H54 (cell line): Measurements from ENCODE around the gene FRZB.

Source experiments
- DNase-seq: peaks from one replicate; pipeline ENCODE4 v3.0.0; 2011; ENCODE audit warnings: low spot score, mixed read lengths; ENCODE audit not compliant: insufficient read length
- FAIRE-seq: peaks from 3 replicates; lab custom pipeline; 2011; peaks lifted over from hg19 to GRCh38; lab: Jason Lieb, UNC
- POLR2A ChIP-seq: IDR thresholded peaks from 2 replicates; pipeline ENCODE4 v1.6.1; 2011; ENCODE audit warnings: low read depth, mild to moderate bottlenecking, low read length

The FRZB gene

GRCh38 chr2:182818925-182819324 is 47.5 kb downstream of the FRZB start:
- DNase-seq = no peak

GRCh38 chr2:182818501-182818900 is 47.9 kb downstream of the FRZB start:
- no peak for TF ChIP-seq POLR2A
- FAIRE-seq = peak; percentile 71
- no peak for DNase-seq

More at GRCh38 chr2:182818925-182819324, 47.5 kb downstream of the FRZB start:
- TF ChIP-seq POLR2A = no peak
- no peak for FAIRE-seq

- no peak for TF ChIP-seq POLR2A
- no peak for DNase-seq
- FAIRE-seq = no peak
Observed at GRCh38 chr2:182817558-182817957, 48.9 kb downstream of the FRZB start.

- DNase-seq (no peak), FAIRE-seq (no peak)
- no peak for TF ChIP-seq POLR2A
Observed at GRCh38 chr2:182816866-182817265, 49.6 kb downstream of the FRZB start.

GRCh38 chr2:182814804-182815203 is 51.6 kb downstream of the FRZB start:
- no peak for TF ChIP-seq POLR2A
- no peak for DNase-seq
- no peak for FAIRE-seq

GRCh38 chr2:182814380-182814779 is 52.1 kb downstream of the FRZB start:
- TF ChIP-seq POLR2A = no peak
- DNase-seq (no peak), FAIRE-seq (no peak)

GRCh38 chr2:182810087-182810486 is 56.4 kb downstream of the FRZB start:
- TF ChIP-seq POLR2A = no peak
- FAIRE-seq (no peak), DNase-seq (no peak)

GRCh38 chr2:182807319-182807718 is 59.1 kb downstream of the FRZB start:
- DNase-seq (no peak), FAIRE-seq (no peak)
- no peak for TF ChIP-seq POLR2A

- no peak for TF ChIP-seq POLR2A
- FAIRE-seq = no peak
- no peak for DNase-seq
Observed at GRCh38 chr2:182804128-182804527, 62.3 kb downstream of the FRZB start.

- TF ChIP-seq POLR2A = no peak
- FAIRE-seq = no peak
- DNase-seq = no peak
Observed at GRCh38 chr2:182798736-182799135, 67.7 kb downstream of the FRZB start.

GRCh38 chr2:182792441-182792840 is 74.0 kb downstream of the FRZB start:
- FAIRE-seq = no peak
- TF ChIP-seq POLR2A = no peak
- no peak for DNase-seq

- TF ChIP-seq POLR2A = no peak
- peak; percentile 94 for FAIRE-seq
- DNase-seq = no peak
Observed at GRCh38 chr2:182784777-182785176, 81.7 kb downstream of the FRZB start.

- no peak for FAIRE-seq
- DNase-seq = no peak
- TF ChIP-seq POLR2A = no peak
Observed at GRCh38 chr2:182784058-182784706, 82.3 kb downstream of the FRZB start.
